HepG2 (cell line): ENCODE results near the gene ZNF800. TPM values are rescaled to one million over a fixed set of nuclear protein-coding genes. Genes with fewer than 3 reads are reported as not detected.

Experiments
- ATAC-seq: fragments of 200-7000 bp; cut with Tn5 transposase; 3 replicates; pipeline ENCODE4 v1.9.1; 2020; ENCODE audit warnings: mild to moderate bottlenecking, moderate library complexity
- BruUV-seq: library from RNA; stranded (reverse); fragments of 400-500 nt; replicated peaks from 2 replicates; lab custom pipeline; 2021; lab: Mats Ljungman, UMichigan
- CTCF ChIA-PET: fragments of 300-600 bp; formaldehyde crosslinking; extraction: SDS; loops from one replicate; lab custom pipeline; 2021; ENCODE audit warnings: low total read pairs, inconsistent platforms, low intra/inter-chr PET ratio; lab: Yijun Ruan, JAX
- POLR2A ChIA-PET: fragments of 350-600 bp; sonication (Branson Sonifier 250); formaldehyde crosslinking; loops from one replicate; lab custom pipeline; 2020; ENCODE audit warnings: antibody characterized with exemption, inconsistent platforms; lab: Yijun Ruan, JAX
- DNase-seq: peaks from one replicate; pipeline ENCODE4 v3.0.0-alpha.2; 2015; ENCODE audit warnings: low spot score
- FAIRE-seq: peaks from 3 replicates; lab custom pipeline; 2011; peaks lifted over from hg19 to GRCh38; lab: Jason Lieb, UNC
- H2AFZ ChIP-seq: one replicate; pipeline ENCODE4 v1.6.1; 2011; ENCODE audit warnings: low read length, inconsistent platforms
- H3K27ac ChIP-seq: fragments of 300-600 bp; 3 replicates; pipeline ENCODE4 v1.8.0; 2011; ENCODE audit warnings: mixed run types, mild to moderate bottlenecking, mixed read lengths, low read length, inconsistent platforms; ENCODE audit not compliant: insufficient read depth; ENCODE audit errors: extremely low read length
- H3K27me3 ChIP-seq, 2 experiments: fragments of 200-600 bp in 1 of 2; 2 replicates in 1 of 2; 3 replicates in 1 of 2; pipeline versions ENCODE4 v1.6.0 to v1.8.0; 2011; ENCODE audit warnings: low read length in 2 of 2, mild to moderate bottlenecking in 2 of 2, moderate library complexity in 2 of 2, inconsistent platforms in 1 of 2; ENCODE audit not compliant: insufficient read depth in 2 of 2, control insufficient read depth in 1 of 2
- H3K36me3 ChIP-seq, 2 experiments: fragments of 200-600 bp in 1 of 2; replicated peaks in 1 of 2; 2 replicates in 1 of 2; 3 replicates in 1 of 2; pipeline versions ENCODE4 v1.5.1 to v1.8.0; 2011; ENCODE audit warnings: low read length in 2 of 2, inconsistent platforms in 1 of 2; ENCODE audit not compliant: insufficient read depth in 2 of 2, control insufficient read depth in 1 of 2
- H3K4me1 ChIP-seq: 2 replicates; pipeline ENCODE4 v1.5.1; 2012; ENCODE audit warnings: low read length, inconsistent platforms; ENCODE audit not compliant: insufficient read depth
- H3K4me2 ChIP-seq: 2 replicates; pipeline ENCODE4 v1.6.0; 2011; ENCODE audit warnings: low read depth, low read length, inconsistent platforms
- H3K4me3 ChIP-seq, 3 experiments: fragments of 200-600 bp in 1 of 3; sonication (generic), shearing (Covaris generic) in 1 of 3; replicated peaks in 1 of 3; 2 replicates each; pipeline ENCODE4 v1.5.1; 2011 to 2016; ENCODE audit warnings: low read length in 3 of 3, inconsistent platforms in 2 of 3, low read depth in 2 of 3, mild to moderate bottlenecking in 2 of 3, control low read depth in 1 of 3, mixed read lengths in 1 of 3; ENCODE audit not compliant: insufficient read depth in 1 of 3
- H3K79me2 ChIP-seq: one replicate; pipeline ENCODE4 v1.6.1; 2011; ENCODE audit warnings: low read length, inconsistent platforms; ENCODE audit not compliant: insufficient read depth
- H3K9ac ChIP-seq: 2 replicates; pipeline ENCODE4 v1.6.0; 2011; ENCODE audit warnings: mild to moderate bottlenecking, low read depth, low read length, inconsistent platforms; ENCODE audit not compliant: insufficient read depth
- H3K9me3 ChIP-seq: 2 replicates; pipeline ENCODE4 v1.5.1; 2012; ENCODE audit warnings: mild to moderate bottlenecking, low read length
- H4K20me1 ChIP-seq: 2 replicates; pipeline ENCODE4 v1.6.0; 2011; ENCODE audit warnings: inconsistent platforms, mild to moderate bottlenecking, low read length, moderate library complexity; ENCODE audit not compliant: insufficient read depth
- AKAP8 ChIP-seq: sonication (generic); formaldehyde crosslinking; IDR thresholded peaks from 2 replicates; pipeline ENCODE4 v1.5.1; 2020; ENCODE audit warnings: mild to moderate bottlenecking, missing genetic modification reagents
- CCDC6 ChIP-seq: sonication (generic); formaldehyde crosslinking; IDR thresholded peaks from 2 replicates; pipeline ENCODE4 v1.8.1; 2022; ENCODE audit warnings: mild to moderate bottlenecking, missing genetic modification reagents, moderate library complexity
- DDIT3 ChIP-seq: sonication (generic); formaldehyde crosslinking; IDR thresholded peaks from 2 replicates; pipeline ENCODE4 v1.4.0; 2020; ENCODE audit warnings: mild to moderate bottlenecking, missing genetic modification reagents
- ELF4 ChIP-seq: sonication (generic); formaldehyde crosslinking; IDR thresholded peaks from 2 replicates; pipeline ENCODE4 v1.5.0; 2020; ENCODE audit warnings: missing genetic modification reagents, mild to moderate bottlenecking, moderate library complexity, borderline replicate concordance
- HIVEP1 ChIP-seq: sonication (generic); formaldehyde crosslinking; IDR thresholded peaks from 2 replicates; pipeline ENCODE4 v1.4.0; 2020; ENCODE audit warnings: mild to moderate bottlenecking, missing genetic modification reagents
- JUN ChIP-seq: sonication (generic); formaldehyde crosslinking; IDR thresholded peaks from 2 replicates; pipeline ENCODE4 v1.4.0; 2020; ENCODE audit warnings: mild to moderate bottlenecking, missing genetic modification reagents
- MEIS1 ChIP-seq: sonication (generic); formaldehyde crosslinking; IDR thresholded peaks from 2 replicates; pipeline ENCODE4 v1.9.0; 2021; ENCODE audit warnings: mild to moderate bottlenecking, missing genetic modification reagents, moderate library complexity, borderline replicate concordance
- PHF5A ChIP-seq: IDR thresholded peaks from one replicate; pipeline ENCODE4 v1.6.1; 2018; ENCODE audit warnings: low read depth, missing genetic modification reagents; ENCODE audit not compliant: unreplicated experiment
- YEATS2 ChIP-seq: sonication (generic); formaldehyde crosslinking; IDR thresholded peaks from 2 replicates; pipeline ENCODE4 v1.4.0; 2020; ENCODE audit warnings: missing genetic modification reagents, borderline replicate concordance
- ZNF235 ChIP-seq: sonication (generic); formaldehyde crosslinking; IDR thresholded peaks from 2 replicates; pipeline ENCODE4 v1.8.1; 2023; ENCODE audit warnings: mild to moderate bottlenecking, missing genetic modification reagents, borderline replicate concordance
- ZNF33B ChIP-seq: sonication (generic); formaldehyde crosslinking; IDR thresholded peaks from 2 replicates; pipeline ENCODE4 v1.5.1; 2020; ENCODE audit warnings: mild to moderate bottlenecking, missing genetic modification reagents
- ZNF431 ChIP-seq: sonication (generic); formaldehyde crosslinking; IDR thresholded peaks from 2 replicates; pipeline ENCODE4 v1.9.0; 2022; ENCODE audit warnings: missing genetic modification reagents, low read depth, mild to moderate bottlenecking, borderline replicate concordance
- ZNF598 ChIP-seq: sonication (generic); formaldehyde crosslinking; IDR thresholded peaks from 2 replicates; pipeline ENCODE4 v1.5.1; 2020; ENCODE audit warnings: mild to moderate bottlenecking, missing genetic modification reagents, borderline replicate concordance
- ZNF782 ChIP-seq: sonication (generic); formaldehyde crosslinking; IDR thresholded peaks from 2 replicates; pipeline ENCODE4 v1.4.0; 2020; ENCODE audit warnings: missing genetic modification reagents, mild to moderate bottlenecking, borderline replicate concordance
- WGBS: methylation state at CpG from one replicate; pipeline ENCODE4 v1.1.6; 2017; ENCODE audit warnings: low lambda C conversion rate; 5-methylcytosine and 5-hydroxymethylcytosine counted together
- in situ Hi-C: cut with HindIII; loops from 2 replicates; pipeline ENCODE4 v1.10.0; 2017; ENCODE audit warnings: low pct_unique_long_range_greater_than_20kb; ENCODE audit not compliant: extremely low pct_ligation_motif_present
- intact Hi-C: fragments of 100-400 bp; cut with micrococcal nuclease; formaldehyde crosslinking; loops from one replicate; pipeline ENCODE4 v1.10.0; 2022; ENCODE audit not compliant: unreplicated experiment
- polyA plus RNA-seq, 8 experiments: library from polyadenylated mRNA; depleted of rRNA in 3 of 8; stranded (reverse) in 7 of 8; unstranded in 1 of 8; fragments of >200 nt; fragmentation: Illumina TruSeq in 4 of 8; extraction: Trizol in 4 of 8; gene quantifications; 2 replicates each; pipeline versions ENCODE4 v1.2.1 to v1.2.3, GENCODE V29; 2011 to 2016; ENCODE audit warnings: low read depth in 4 of 8, missing spikeins in 1 of 8, mixed read lengths in 1 of 8; ENCODE audit not compliant: insufficient read depth in 1 of 8
- total RNA-seq, 5 experiments: library from RNA; depleted of rRNA; stranded (reverse); fragments of >200 nt; fragmentation: Illumina TruSeq; extraction: Trizol; gene quantifications; 2 replicates each; pipeline ENCODE4 v1.2.3, GENCODE V29; 2016; ENCODE audit warnings: low read depth in 1 of 5
- TF ChIP-seq, protein P1 (sequence below): sonication (generic); formaldehyde crosslinking; IDR thresholded peaks from 2 replicates; pipeline ENCODE4 v1.4.0; 2020; ENCODE audit warnings: missing genetic modification reagents

Gene ZNF800
- total and polyA plus RNA-seq, 2 of the 13 experiments (the other 11 are each of a cell fraction or from before 2014, with no cell fraction given): 7.1 to 12.7 TPM

- Histone ChIP-seq H3K4me2 (no peak overlapping the region), H3K4me3 (no peak overlapping the region), H3K27me3 (no peaks in the 10 kb centered on the region), H3K27ac (no peak overlapping the region), H3K9ac (no peak overlapping the region), H4K20me1 (no peaks in the 10 kb centered on the region), H3K79me2 (no peaks in the 10 kb centered on the region), H3K4me1 (no peaks in the 10 kb centered on the region), H2AFZ (no peak overlapping the region), H3K9me3 (no peaks in the 10 kb centered on the region), H3K36me3 (no peaks in the 10 kb centered on the region; a peak in 3 of 5 replicates)
- TF ChIP-seq, protein P1, sequence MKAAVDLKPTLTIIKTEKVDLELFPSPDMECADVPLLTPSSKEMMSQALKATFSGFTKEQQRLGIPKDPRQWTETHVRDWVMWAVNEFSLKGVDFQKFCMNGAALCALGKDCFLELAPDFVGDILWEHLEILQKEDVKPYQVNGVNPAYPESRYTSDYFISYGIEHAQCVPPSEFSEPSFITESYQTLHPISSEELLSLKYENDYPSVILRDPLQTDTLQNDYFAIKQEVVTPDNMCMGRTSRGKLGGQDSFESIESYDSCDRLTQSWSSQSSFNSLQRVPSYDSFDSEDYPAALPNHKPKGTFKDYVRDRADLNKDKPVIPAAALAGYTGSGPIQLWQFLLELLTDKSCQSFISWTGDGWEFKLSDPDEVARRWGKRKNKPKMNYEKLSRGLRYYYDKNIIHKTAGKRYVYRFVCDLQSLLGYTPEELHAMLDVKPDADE (CRISPR knock-in tag): no peak
- no peak for TF ChIP-seq CCDC6 (CRISPR knock-in tag)
- no peak for TF ChIP-seq ZNF235 (CRISPR knock-in tag)
- no peak for TF ChIP-seq PHF5A
- no peak for TF ChIP-seq ZNF33B (CRISPR knock-in tag)
- no peak for TF ChIP-seq ZNF431 (CRISPR knock-in tag)
- TF ChIP-seq HIVEP1: no peak
- TF ChIP-seq YEATS2: no peak
- no peak for TF ChIP-seq MEIS1 (CRISPR knock-in tag)
- TF ChIP-seq ZNF598: no peak
- TF ChIP-seq ELF4: no peak
- TF ChIP-seq ZNF782: no peak
- no peak for TF ChIP-seq AKAP8 (CRISPR knock-in tag)
- TF ChIP-seq JUN (CRISPR knock-in tag): no peak
- no peak for TF ChIP-seq DDIT3 (CRISPR knock-in tag)
- no peak for DNase-seq
- no peak for FAIRE-seq
- in situ Hi-C loops: no loop called here
- 98% methylated on average over 2 of the region's 2 CpGs for WGBS
- BruUV-seq: no TSS peak
- ChIA-PET POLR2A (no interaction called here), CTCF (no interaction called here)
- ATAC-seq: no peak
- intact Hi-C loops: no loop called here
Measured at GRCh38 chr7:127366680-127367079, 25.8 kb downstream of the ZNF800 start.
